Measurements from ENCODE around the gene ALG2.
"Not testable (repeated sequence)": the region's sequence is repeated elsewhere in the genome, so short reads cannot be mapped to it uniquely, and the experiment has no call there.

ALG2 gene

GRCh38 chr9:99213197-99213596 is 8.5 kb downstream of the ALG2 start:
- Histone ChIP-seq H3K36me3 (ENCODE audit: insufficient read depth, low read length) (peaks cover 13% of the 10 kb centered on the region), H3K4me2 (ENCODE audit: low read length) (no peak overlapping the region), H3K4me3 (ENCODE audit: low read length) (no peak overlapping the region), H3K9ac (ENCODE audit: low read depth, low read length) (no peak overlapping the region), H3K4me1 (ENCODE audit: control insufficient read depth, insufficient read depth, low read length) (no peaks in the 10 kb centered on the region), H3K27me3 (ENCODE audit: control insufficient read depth, insufficient read depth, low read length) (no peaks in the 10 kb centered on the region), H3K9me3 (replicated peaks; ENCODE audit: low read length) (no peaks in the 10 kb centered on the region)

GRCh38 chr9:99211746-99212145 is 10.0 kb downstream of the ALG2 start:
- H3K9ac ChIP-seq (ENCODE audit: low read depth, low read length) = no peak overlapping the region
- no peak overlapping the region for H3K4me2 ChIP-seq (ENCODE audit: low read length)
- peaks cover 3% of the 10 kb centered on the region for H3K36me3 ChIP-seq (ENCODE audit: insufficient read depth, low read length)
- H3K4me3 ChIP-seq (ENCODE audit: low read length) = no peak overlapping the region
- no peaks in the 10 kb centered on the region for H3K27me3 ChIP-seq (ENCODE audit: control insufficient read depth, insufficient read depth, low read length)
- no peaks in the 10 kb centered on the region for H3K9me3 ChIP-seq (replicated peaks; ENCODE audit: low read length)
- H3K4me1 ChIP-seq (ENCODE audit: control insufficient read depth, insufficient read depth, low read length) = no peaks in the 10 kb centered on the region

- no peaks in the 10 kb centered on the region for H3K4me1 ChIP-seq (ENCODE audit: control insufficient read depth, insufficient read depth, low read length)
- H3K36me3 ChIP-seq (ENCODE audit: insufficient read depth, low read length) = peaks cover 3% of the 10 kb centered on the region
- no peak overlapping the region for H3K4me2 ChIP-seq (ENCODE audit: low read length)
- H3K27me3 ChIP-seq (ENCODE audit: control insufficient read depth, insufficient read depth, low read length) = no peaks in the 10 kb centered on the region
- H3K9ac ChIP-seq (ENCODE audit: low read depth, low read length) = no peak overlapping the region
- no peak overlapping the region for H3K4me3 ChIP-seq (ENCODE audit: low read length)
- no peaks in the 10 kb centered on the region for H3K9me3 ChIP-seq (replicated peaks; ENCODE audit: low read length)
Observed at GRCh38 chr9:99210572-99210971, 11.2 kb downstream of the ALG2 start.

- H3K4me2 ChIP-seq (ENCODE audit: low read length) = no peak overlapping the region
- H3K4me1 ChIP-seq (ENCODE audit: control insufficient read depth, insufficient read depth, low read length) = no peaks in the 10 kb centered on the region
- no peak overlapping the region for H3K9ac ChIP-seq (ENCODE audit: low read depth, low read length)
- no peak overlapping the region for H3K4me3 ChIP-seq (ENCODE audit: low read length)
- no peaks in the 10 kb centered on the region for H3K9me3 ChIP-seq (replicated peaks; ENCODE audit: low read length)
- no peaks in the 10 kb centered on the region for H3K36me3 ChIP-seq (ENCODE audit: insufficient read depth, low read length)
- H3K27me3 ChIP-seq (ENCODE audit: control insufficient read depth, insufficient read depth, low read length) = peaks cover 13% of the 10 kb centered on the region
Observed at GRCh38 chr9:99201603-99202002, 20.1 kb downstream of the ALG2 start.

GRCh38 chr9:99199938-99200539 is 21.7 kb downstream of the ALG2 start:
- Histone ChIP-seq H3K4me3 (ENCODE audit: low read length) (no peak overlapping the region), H3K36me3 (ENCODE audit: insufficient read depth, low read length) (no peaks in the 10 kb centered on the region), H3K4me2 (ENCODE audit: low read length) (no peak overlapping the region), H3K9me3 (replicated peaks; ENCODE audit: low read length) (no peaks in the 10 kb centered on the region), H3K4me1 (ENCODE audit: control insufficient read depth, insufficient read depth, low read length) (no peaks in the 10 kb centered on the region), H3K9ac (ENCODE audit: low read depth, low read length) (no peak overlapping the region), H3K27me3 (ENCODE audit: control insufficient read depth, insufficient read depth, low read length) (peaks cover 13% of the 10 kb centered on the region)

- H3K36me3 ChIP-seq (ENCODE audit: insufficient read depth, low read length) = no peaks in the 10 kb centered on the region
- no peak overlapping the region for H3K4me2 ChIP-seq (ENCODE audit: low read length)
- H3K9me3 ChIP-seq (replicated peaks; ENCODE audit: low read length) = no peaks in the 10 kb centered on the region
- H3K27me3 ChIP-seq (ENCODE audit: control insufficient read depth, insufficient read depth, low read length) = peaks cover 13% of the 10 kb centered on the region
- no peak overlapping the region for H3K9ac ChIP-seq (ENCODE audit: low read depth, low read length)
- H3K4me3 ChIP-seq (ENCODE audit: low read length) = no peak overlapping the region
- H3K4me1 ChIP-seq (ENCODE audit: control insufficient read depth, insufficient read depth, low read length) = no peaks in the 10 kb centered on the region
Observed at GRCh38 chr9:99197987-99198386, 23.8 kb downstream of the ALG2 start.

- H3K27me3 ChIP-seq (ENCODE audit: control insufficient read depth, insufficient read depth, low read length) = peaks cover 13% of the 10 kb centered on the region
- H3K9ac ChIP-seq (ENCODE audit: low read depth, low read length) = no peak overlapping the region
- no peak overlapping the region for H3K4me2 ChIP-seq (ENCODE audit: low read length)
- no peaks in the 10 kb centered on the region for H3K4me1 ChIP-seq (ENCODE audit: control insufficient read depth, insufficient read depth, low read length)
- no peaks in the 10 kb centered on the region for H3K36me3 ChIP-seq (ENCODE audit: insufficient read depth, low read length)
- no peaks in the 10 kb centered on the region for H3K9me3 ChIP-seq (replicated peaks; ENCODE audit: low read length)
- no peak overlapping the region for H3K4me3 ChIP-seq (ENCODE audit: low read length)
Observed at GRCh38 chr9:99197124-99197630, 24.6 kb downstream of the ALG2 start.

GRCh38 chr9:99196484-99196883 is 25.3 kb downstream of the ALG2 start:
- H3K4me1 ChIP-seq (ENCODE audit: control insufficient read depth, insufficient read depth, low read length); H3K4me2 ChIP-seq (ENCODE audit: low read length); H3K9me3 ChIP-seq (replicated peaks; ENCODE audit: low read length): not testable (repeated sequence)

GRCh38 chr9:99193466-99193821 is 28.3 kb downstream of the ALG2 start:
- Histone ChIP-seq H3K4me3 (ENCODE audit: low read length) (no peak overlapping the region), H3K4me2 (ENCODE audit: low read length) (no peak overlapping the region), H3K4me1 (ENCODE audit: control insufficient read depth, insufficient read depth, low read length) (peaks cover 4% of the 10 kb centered on the region), H3K9me3 (replicated peaks; ENCODE audit: low read length) (no peaks in the 10 kb centered on the region), H3K36me3 (ENCODE audit: insufficient read depth, low read length) (no peaks in the 10 kb centered on the region), H3K27me3 (ENCODE audit: control insufficient read depth, insufficient read depth, low read length) (peaks cover 27% of the 10 kb centered on the region), H3K9ac (ENCODE audit: low read depth, low read length) (no peak overlapping the region)

More at GRCh38 chr9:99196484-99196883, 25.3 kb downstream of the ALG2 start:
- not testable (repeated sequence) for H3K36me3 ChIP-seq (ENCODE audit: insufficient read depth, low read length); H3K4me3 ChIP-seq (ENCODE audit: low read length); H3K9ac ChIP-seq (ENCODE audit: low read depth, low read length)
- H3K27me3 ChIP-seq (ENCODE audit: control insufficient read depth, insufficient read depth, low read length) = peaks cover 14% of the 10 kb centered on the region

- Histone ChIP-seq H3K4me3 (ENCODE audit: low read length) (no peak overlapping the region), H3K36me3 (ENCODE audit: insufficient read depth, low read length) (no peaks in the 10 kb centered on the region), H3K4me1 (ENCODE audit: control insufficient read depth, insufficient read depth, low read length) (peaks cover 4% of the 10 kb centered on the region), H3K9me3 (replicated peaks; ENCODE audit: low read length) (no peaks in the 10 kb centered on the region), H3K9ac (ENCODE audit: low read depth, low read length) (no peak overlapping the region), H3K4me2 (ENCODE audit: low read length) (no peak overlapping the region), H3K27me3 (ENCODE audit: control insufficient read depth, insufficient read depth, low read length) (peaks cover 25% of the 10 kb centered on the region)
Observed at GRCh38 chr9:99192786-99193465, 28.8 kb downstream of the ALG2 start.

GRCh38 chr9:99190597-99191283 is 31.0 kb downstream of the ALG2 start:
- H3K36me3 ChIP-seq (ENCODE audit: insufficient read depth, low read length) = no peaks in the 10 kb centered on the region
- H3K4me1 ChIP-seq (ENCODE audit: control insufficient read depth, insufficient read depth, low read length) = peaks cover 4% of the 10 kb centered on the region
- no peak overlapping the region for H3K4me2 ChIP-seq (ENCODE audit: low read length)
- no peak overlapping the region for H3K9ac ChIP-seq (ENCODE audit: low read depth, low read length)
- H3K4me3 ChIP-seq (ENCODE audit: low read length) = no peak overlapping the region
- H3K27me3 ChIP-seq (ENCODE audit: control insufficient read depth, insufficient read depth, low read length) = peaks cover 25% of the 10 kb centered on the region
- H3K9me3 ChIP-seq (replicated peaks; ENCODE audit: low read length) = no peaks in the 10 kb centered on the region

Measured in skeletal muscle satellite cell (primary cell).